Prostate gland (tissue), 2 donors: ENCODE results near the gene PDE8A.

Experiments used
- POLR2A ChIP-seq: fragments of 450-650 bp; IDR thresholded peaks from one replicate; pipeline ENCODE4 v1.6.1; 2016; ENCODE audit warnings: antibody characterized with exemption, mild to moderate bottlenecking
- POLR2AphosphoS5 ChIP-seq: sonication (generic); formaldehyde crosslinking; IDR thresholded peaks from one replicate; pipeline ENCODE4 v1.6.1; 2017; ENCODE audit warnings: antibody characterized with exemption
- TF ChIP-seq, protein P1 (sequence below), 4 experiments: fragments of 200-600 bp in 2 of 4; fragments of 450-650 bp in 2 of 4; sonication (generic) in 2 of 4; IDR thresholded peaks; 1 replicate in 3 of 4; 2 replicates in 1 of 4; pipeline ENCODE4 v1.5.1; 2016 to 2019; ENCODE audit warnings: antibody characterized with exemption in 4 of 4, mild to moderate bottlenecking in 2 of 4, moderate library complexity in 2 of 4

DNA sequence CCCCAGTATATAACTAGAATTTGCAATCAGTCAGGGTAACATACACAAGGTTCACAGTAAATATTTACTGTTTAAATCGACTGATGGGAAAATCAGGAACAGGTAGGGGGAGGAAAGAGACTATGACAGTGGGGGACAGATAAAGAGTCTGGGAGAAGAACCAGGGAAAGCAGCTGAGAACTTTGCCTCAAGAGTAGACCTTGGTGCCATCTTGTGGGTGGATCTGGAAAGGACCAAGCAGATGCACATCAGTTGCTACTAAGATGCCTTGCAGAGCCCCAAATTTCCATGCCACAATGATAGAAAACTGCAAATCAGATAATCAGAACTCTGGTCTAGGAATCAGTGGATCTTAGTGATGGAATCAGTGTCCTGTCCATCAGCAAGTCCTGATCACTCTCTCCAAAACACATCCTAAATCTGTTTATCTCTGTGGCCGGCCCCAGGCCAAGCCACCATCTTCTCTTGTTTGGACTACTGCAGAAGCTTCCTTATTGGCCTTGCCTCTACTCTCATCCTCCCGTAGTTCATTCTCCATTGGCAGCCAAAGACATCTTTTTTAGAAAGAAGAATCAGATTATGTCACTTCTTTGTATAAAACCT is 62.7 kb downstream of the PDE8A start:
- no peak for TF ChIP-seq POLR2A
- TF ChIP-seq, protein P1, sequence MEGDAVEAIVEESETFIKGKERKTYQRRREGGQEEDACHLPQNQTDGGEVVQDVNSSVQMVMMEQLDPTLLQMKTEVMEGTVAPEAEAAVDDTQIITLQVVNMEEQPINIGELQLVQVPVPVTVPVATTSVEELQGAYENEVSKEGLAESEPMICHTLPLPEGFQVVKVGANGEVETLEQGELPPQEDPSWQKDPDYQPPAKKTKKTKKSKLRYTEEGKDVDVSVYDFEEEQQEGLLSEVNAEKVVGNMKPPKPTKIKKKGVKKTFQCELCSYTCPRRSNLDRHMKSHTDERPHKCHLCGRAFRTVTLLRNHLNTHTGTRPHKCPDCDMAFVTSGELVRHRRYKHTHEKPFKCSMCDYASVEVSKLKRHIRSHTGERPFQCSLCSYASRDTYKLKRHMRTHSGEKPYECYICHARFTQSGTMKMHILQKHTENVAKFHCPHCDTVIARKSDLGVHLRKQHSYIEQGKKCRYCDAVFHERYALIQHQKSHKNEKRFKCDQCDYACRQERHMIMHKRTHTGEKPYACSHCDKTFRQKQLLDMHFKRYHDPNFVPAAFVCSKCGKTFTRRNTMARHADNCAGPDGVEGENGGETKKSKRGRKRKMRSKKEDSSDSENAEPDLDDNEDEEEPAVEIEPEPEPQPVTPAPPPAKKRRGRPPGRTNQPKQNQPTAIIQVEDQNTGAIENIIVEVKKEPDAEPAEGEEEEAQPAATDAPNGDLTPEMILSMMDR (IDR thresholded peaks at IDR 0.05) = peak in 3 of 4 experiments; percentile 64 to 71 (median 66)
- peak; percentile 41 for TF ChIP-seq POLR2AphosphoS5
